HG03280 (cell line): ENCODE results near the gene POLD1.
"Not testable (repeated sequence)": the region's sequence is repeated elsewhere in the genome, so short reads cannot be mapped to it uniquely, and the experiment has no call there.

Experiments used
- ATAC-seq: cut with Tn5 transposase; IDR thresholded peaks from one replicate; pipeline ENCODE4 v1.9.1; 2021; ENCODE audit warnings: mild to moderate bottlenecking, moderate library complexity; ENCODE audit not compliant: unreplicated experiment

POLD1 gene

GRCh38 chr19:50433201-50434180 lies 49.3 kb downstream of the POLD1 start:
- no peak for ATAC-seq

DNA sequence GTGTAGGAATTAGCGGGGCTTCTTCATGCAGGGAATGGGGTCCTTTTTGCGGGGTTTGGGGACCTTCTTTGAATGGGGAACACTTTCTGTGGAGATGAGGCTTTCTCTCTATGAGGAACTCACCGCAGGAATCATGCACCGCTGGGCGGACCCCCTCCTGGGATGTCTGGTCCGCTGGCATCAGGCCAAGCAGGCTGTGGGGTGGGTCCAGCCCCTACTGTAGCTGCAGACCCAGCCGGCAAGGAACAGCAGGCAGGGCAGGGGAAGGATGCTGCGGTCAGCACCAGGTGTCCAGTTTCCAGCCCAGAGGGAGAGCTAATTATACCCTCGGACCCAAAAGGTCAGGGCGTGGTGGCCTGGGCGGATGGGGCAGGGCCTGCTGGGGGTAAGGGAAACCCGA lies 50.4 kb downstream of the POLD1 start:
- no peak for ATAC-seq

- no peak for ATAC-seq
Observed at GRCh38 chr19:50435221-50435620, 51.1 kb downstream of the POLD1 start.

DNA sequence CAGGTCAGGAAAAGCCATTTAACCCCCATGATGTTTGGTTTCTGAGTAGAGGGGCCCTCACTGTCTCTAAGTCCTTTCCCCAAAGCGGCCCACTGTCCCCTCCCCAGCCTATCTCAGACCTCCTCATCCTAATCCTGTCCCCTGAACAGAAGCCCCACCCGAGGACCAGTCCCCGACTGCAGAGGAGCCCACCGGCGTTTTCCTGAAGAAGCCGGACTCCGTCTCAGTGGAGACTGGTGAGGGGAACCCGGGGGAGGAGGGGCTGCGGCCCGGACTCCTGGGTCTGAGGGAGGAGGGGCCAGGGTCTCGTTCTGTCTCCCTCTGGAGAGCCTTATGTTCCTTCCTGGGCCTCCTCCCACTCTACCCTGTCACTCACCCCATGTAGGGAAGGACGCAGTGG lies 51.5 kb downstream of the POLD1 start:
- no peak for ATAC-seq

DNA sequence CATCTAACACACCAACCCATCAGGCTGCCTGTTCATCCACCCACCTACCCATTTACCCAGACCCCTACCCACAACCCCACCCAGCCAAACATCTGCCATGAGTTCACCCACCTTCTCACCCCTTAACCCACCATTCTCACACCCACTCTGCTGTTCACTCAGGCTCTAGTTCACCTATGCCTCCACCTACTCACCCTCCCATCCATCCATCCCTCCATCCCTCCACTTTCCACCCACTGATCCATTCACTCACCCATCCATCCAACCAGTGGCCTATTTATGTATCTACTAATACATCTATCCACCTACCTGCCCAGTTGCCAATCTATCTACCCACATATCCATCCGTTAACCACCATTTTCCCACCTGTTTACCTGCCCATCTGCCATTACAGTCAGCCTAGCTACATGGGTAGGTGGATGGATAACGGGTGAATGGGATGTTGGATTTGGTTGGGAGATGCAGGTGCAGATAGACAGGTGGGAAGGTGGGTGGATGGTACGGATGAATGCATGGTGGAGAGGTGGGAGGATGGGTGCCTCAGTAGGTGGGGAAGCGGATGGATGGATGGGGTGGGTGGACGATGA lies 53.8 kb downstream of the POLD1 start:
- no peak for ATAC-seq

DNA sequence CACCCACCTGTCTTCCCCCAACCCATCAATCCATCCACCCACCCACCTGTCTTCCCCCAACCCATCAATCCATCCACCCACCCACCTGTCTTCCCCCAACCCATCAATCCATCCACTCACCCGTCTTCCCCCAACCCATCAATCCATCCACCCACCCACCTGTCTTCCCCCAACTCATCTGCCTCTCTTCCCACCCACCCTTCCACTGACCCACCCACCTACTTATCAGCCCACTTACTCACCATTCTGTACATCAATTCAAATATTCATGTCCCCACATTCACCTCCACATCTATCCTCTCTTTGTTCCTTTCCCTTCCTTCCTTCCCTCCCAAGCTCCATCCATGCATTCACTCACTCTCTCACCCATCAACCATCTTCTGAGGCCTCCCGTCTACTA lies 55.0 kb downstream of the POLD1 start:
- not testable (repeated sequence) for ATAC-seq

DNA sequence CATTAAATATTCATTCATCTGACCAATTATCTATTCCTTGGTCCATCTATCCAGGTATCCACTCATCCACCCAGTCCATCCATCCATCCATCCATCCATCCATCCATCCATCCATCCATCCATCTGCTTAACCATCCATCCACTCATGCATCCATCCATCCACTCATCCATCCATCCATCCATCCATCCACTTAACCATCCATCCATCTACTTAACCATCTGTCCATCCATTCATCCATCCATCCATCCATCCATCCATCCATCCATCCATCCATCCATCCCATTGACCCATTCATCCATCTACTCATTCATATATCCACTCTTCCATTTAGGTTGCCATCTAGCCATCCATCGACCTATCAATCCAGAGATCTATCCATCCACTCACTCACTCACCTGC lies 59.9 kb downstream of the POLD1 start:
- no peak for ATAC-seq

- no peak for ATAC-seq
Observed at GRCh38 chr19:50447053-50447452, 62.9 kb downstream of the POLD1 start.

DNA sequence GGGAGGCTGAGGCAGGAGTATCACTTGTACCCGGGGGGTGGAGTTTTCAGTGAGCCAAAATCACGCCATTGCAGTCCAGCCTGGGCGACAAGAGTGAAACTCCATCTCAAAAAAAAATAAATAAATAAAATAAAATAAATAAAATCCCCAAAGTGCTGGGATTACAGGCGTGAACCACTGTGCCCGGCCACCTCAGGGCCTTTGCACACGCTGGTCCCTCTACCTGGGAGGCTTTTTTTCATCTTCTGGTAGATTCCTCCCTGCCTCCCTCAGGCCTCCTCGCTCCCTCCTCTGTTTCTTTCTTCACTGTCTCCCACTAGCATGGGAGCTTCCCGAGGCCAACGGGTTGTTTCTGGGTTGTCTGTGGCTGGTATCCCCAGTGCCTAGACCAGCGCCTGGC lies 63.6 kb downstream of the POLD1 start:
- no peak for ATAC-seq

GRCh38 chr19:50449236-50449899 lies 65.2 kb downstream of the POLD1 start:
- ATAC-seq: no peak

- ATAC-seq: no peak
Observed at GRCh38 chr19:50450369-50451222, 66.4 kb downstream of the POLD1 start.

DNA sequence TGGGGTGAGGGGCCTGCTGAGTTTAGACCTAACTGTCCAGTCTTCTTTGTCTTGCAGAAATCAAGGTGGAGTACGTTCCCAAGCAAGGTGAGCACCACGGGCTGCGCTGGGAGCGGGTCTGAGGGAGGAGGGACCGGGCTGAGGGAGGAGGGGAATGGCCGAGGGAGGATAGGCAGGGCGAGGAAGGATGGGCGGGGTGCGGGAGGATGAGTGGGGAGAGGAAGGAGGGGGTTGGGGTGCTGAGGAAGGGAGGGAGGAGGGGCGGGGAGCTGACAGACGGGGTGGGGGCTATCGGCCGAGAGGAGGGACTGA lies 67.0 kb downstream of the POLD1 start:
- ATAC-seq: no peak

DNA sequence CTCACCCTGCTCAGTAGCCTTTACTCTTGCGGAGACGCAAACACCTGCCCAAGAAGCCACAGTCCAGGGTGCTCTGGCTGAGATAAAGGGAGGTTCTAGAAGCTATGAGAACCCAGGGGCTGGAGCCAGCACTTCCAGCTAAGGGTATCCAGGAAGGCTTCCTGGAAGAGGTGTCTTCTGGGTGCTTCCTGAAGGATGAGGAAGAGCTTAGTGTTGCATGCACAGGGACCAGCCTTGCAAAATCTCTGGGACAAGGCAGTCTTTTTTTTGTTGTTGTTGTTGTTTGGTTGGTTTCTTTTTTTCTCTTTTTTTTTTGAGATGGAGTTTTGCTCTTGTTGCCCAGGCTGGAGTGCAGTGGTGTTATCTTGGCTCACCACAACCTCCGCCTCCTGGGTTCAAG lies 69.1 kb downstream of the POLD1 start:
- ATAC-seq: no peak

- ATAC-seq: no peak
Observed at GRCh38 chr19:50455992-50456391, 71.8 kb downstream of the POLD1 start.

DNA sequence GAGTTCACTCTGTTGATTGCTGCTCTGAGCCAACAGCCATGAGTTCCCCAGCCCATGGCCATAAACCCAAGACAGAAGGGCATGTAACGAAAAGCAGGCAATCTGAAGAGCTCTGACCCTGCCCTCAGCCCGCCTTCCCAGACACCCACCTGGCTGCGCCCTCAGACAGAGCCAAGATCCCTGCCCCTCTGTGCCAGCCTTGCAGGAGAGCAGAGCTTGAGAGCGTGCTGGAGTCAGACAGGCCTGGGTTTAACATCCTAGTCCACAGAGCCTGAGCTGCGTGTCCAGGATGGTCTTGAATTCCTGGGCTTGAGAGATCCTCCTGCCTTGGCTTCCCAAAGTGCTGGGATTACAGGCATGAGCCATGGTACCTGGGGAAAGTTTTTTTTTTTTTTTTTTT lies 73.2 kb downstream of the POLD1 start:
- ATAC-seq: no peak

GRCh38 chr19:50458396-50459066 lies 74.4 kb downstream of the POLD1 start:
- ATAC-seq: no peak

DNA sequence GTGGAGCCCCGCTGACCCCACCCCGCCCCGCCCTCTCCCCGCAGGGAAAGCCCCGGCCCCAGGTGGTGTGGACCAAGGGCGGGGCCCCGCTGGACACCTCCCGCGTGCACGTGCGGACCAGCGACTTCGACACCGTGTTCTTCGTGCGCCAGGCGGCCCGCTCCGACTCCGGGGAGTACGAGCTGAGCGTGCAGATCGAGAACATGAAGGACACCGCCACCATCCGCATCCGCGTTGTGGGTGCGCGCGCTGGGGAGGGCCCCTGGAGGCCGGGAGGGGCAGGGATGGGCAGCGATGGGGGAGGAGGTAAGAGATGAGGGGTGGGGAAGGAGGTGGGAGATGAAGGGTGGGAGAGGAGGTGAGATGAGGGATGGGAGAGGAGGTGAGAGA lies 74.9 kb downstream of the POLD1 start:
- ATAC-seq: no peak

DNA sequence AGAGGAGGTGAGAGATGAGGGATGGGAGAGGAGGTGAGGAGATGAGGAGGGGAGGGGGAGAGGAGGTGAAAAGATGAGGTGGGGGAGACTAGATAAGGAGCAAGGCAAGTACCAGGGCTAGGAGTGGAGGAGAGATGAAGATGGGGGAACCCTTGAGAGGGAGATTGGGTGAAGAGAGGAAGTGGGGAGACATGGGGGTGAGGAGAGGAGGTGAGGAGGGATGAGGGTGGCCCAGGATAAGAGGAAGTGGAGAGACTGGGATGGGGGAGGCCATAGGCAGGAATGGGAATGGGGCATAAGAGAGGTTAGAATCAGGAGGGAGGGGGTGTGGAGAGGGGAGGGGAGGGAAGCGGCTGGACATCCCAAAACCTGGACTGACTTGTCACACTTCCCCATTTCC lies 75.5 kb downstream of the POLD1 start:
- no peak for ATAC-seq

GRCh38 chr19:50460161-50460765 lies 76.1 kb downstream of the POLD1 start:
- ATAC-seq: no peak
